Kidney (tissue), 14 donors: ENCODE results near the gene KRT82. TPM values are rescaled to one million over a fixed set of nuclear protein-coding genes. Genes with fewer than 3 reads are reported as not detected.

Experiments used
- DNase-seq, 5 donors: peaks; one replicate each; pipeline ENCODE4 v3.0.0-alpha.2; 2013 to 2020
- FAIRE-seq: peaks from 2 replicates; lab custom pipeline; 2012; peaks lifted over from hg19 to GRCh38; lab: Jason Lieb, UNC
- H3K27ac ChIP-seq, 2 donors: one replicate each; pipeline ENCODE4 v1.7.0; 2013; ENCODE audit warnings: low read depth in 2 of 2, low read length in 2 of 2, inconsistent platforms in 1 of 2
- H3K27me3 ChIP-seq: one replicate; pipeline ENCODE4 v1.7.1; 2013; ENCODE audit warnings: low read length, inconsistent platforms; ENCODE audit not compliant: control insufficient read depth, insufficient read depth
- H3K36me3 ChIP-seq, 3 donors: one replicate each; pipeline versions ENCODE4 v1.7.0 to v1.7.1; 2013; ENCODE audit warnings: low read length in 3 of 3, control low read depth in 1 of 3, inconsistent platforms in 1 of 3; ENCODE audit not compliant: insufficient read depth in 3 of 3, control insufficient read depth in 2 of 3
- H3K4me1 ChIP-seq, 3 donors: one replicate each; pipeline versions ENCODE4 v1.7.0 to v1.7.1; 2013; ENCODE audit warnings: low read length in 3 of 3, inconsistent platforms in 1 of 3, low read depth in 1 of 3; ENCODE audit not compliant: control insufficient read depth in 2 of 3, insufficient read depth in 2 of 3
- H3K4me3 ChIP-seq, 3 donors: one replicate each; pipeline versions ENCODE4 v1.7.0 to v1.8.1; 2013; ENCODE audit warnings: low read length in 3 of 3, control low read depth in 1 of 3, inconsistent platforms in 1 of 3
- H3K9ac ChIP-seq, 3 donors: one replicate each; pipeline versions ENCODE4 v1.7.0 to v1.7.1; 2013; ENCODE audit warnings: low read length in 3 of 3, control low read depth in 1 of 3, inconsistent platforms in 1 of 3
- H3K9me3 ChIP-seq, 3 donors: one replicate each; pipeline versions ENCODE4 v1.7.0 to v1.7.1; 2013; ENCODE audit warnings: low read length in 3 of 3, control low read depth in 1 of 3, inconsistent platforms in 1 of 3; ENCODE audit not compliant: control insufficient read depth in 2 of 3, insufficient read depth in 1 of 3
- CTCF ChIP-seq: IDR thresholded peaks from 3 replicates; pipeline ENCODE4 v1.5.1; 2012; ENCODE audit warnings: mild to moderate bottlenecking, moderate library complexity, borderline replicate concordance; ENCODE audit not compliant: insufficient read depth; ENCODE audit errors: extremely low read depth
- intact Hi-C: fragments of 100-400 bp; cut with DNase I; formaldehyde crosslinking; loops from one replicate; pipeline ENCODE4 v1.11.1; 2022
- polyA plus RNA-seq: library from polyadenylated mRNA; stranded (reverse); fragments of 350-450 nt; fragmentation: Illumina TruSeq; extraction: RNeasy Lipid Tissue Mini Kit (QIAGEN cat#74804); gene quantifications from one replicate; pipeline ENCODE4 v1.2.3, GENCODE V29; 2014; ENCODE audit warnings: low read depth, low replicate concordance; ENCODE audit not compliant: insufficient read depth
- total RNA-seq: library from RNA; stranded (reverse); fragmentation: NEBNext Ultra II Directional; extraction: Animal tissue kit (Norgen Biotek cat#: 25700); gene quantifications from one replicate; pipeline ENCODE4 v1.2.1, GENCODE V29; 2021
- donor health status: control.
- donor health status: control.
- donor health status: control.
- donor health status: control.
- donor health status: control.
- donor health status: DM: yes; HTN: yes; CAD: no.
- donor health status: Normal renal cell carcinoma (clear cell type).

KRT82 gene
- total and polyA plus RNA-seq, 2 donors from 2014 or later = not detected

- FAIRE-seq = no peak
- peak in 1 of 5 donors; percentile 2 for DNase-seq
- Histone ChIP-seq H3K4me3 (no peak overlapping the region), H3K27me3 (no peaks in the 10 kb centered on the region), H3K36me3 (no peaks in the 10 kb centered on the region), H3K9me3 (no peaks in the 10 kb centered on the region), H3K9ac (no peak overlapping the region), H3K4me1 (no peaks in the 10 kb centered on the region), H3K27ac (no peak overlapping the region)
- intact Hi-C loops = no loop called here
- TF ChIP-seq CTCF = no peak
Measured at GRCh38 chr12:52402377-52402776, 3.8 kb downstream of the KRT82 start.

GRCh38 chr12:52401926-52402325 lies 4.2 kb downstream of the KRT82 start:
- DNase-seq (peak in 1 of 5 donors; percentile 3), FAIRE-seq (no peak)
- TF ChIP-seq CTCF = no peak
- H3K27me3 ChIP-seq = no peaks in the 10 kb centered on the region
- no peak overlapping the region for H3K27ac ChIP-seq
- no peaks in the 10 kb centered on the region for H3K9me3 ChIP-seq
- no peak overlapping the region for H3K4me3 ChIP-seq
- intact Hi-C loops = no loop called here
- no peaks in the 10 kb centered on the region for H3K36me3 ChIP-seq
- H3K4me1 ChIP-seq = no peaks in the 10 kb centered on the region
- no peak overlapping the region for H3K9ac ChIP-seq

GRCh38 chr12:52401526-52401925 lies 4.6 kb downstream of the KRT82 start:
- no peak for FAIRE-seq
- no peak for TF ChIP-seq CTCF
- Histone ChIP-seq H3K27ac (no peak overlapping the region), H3K4me1 (no peaks in the 10 kb centered on the region), H3K4me3 (no peak overlapping the region), H3K36me3 (no peaks in the 10 kb centered on the region), H3K9ac (no peak overlapping the region), H3K27me3 (no peaks in the 10 kb centered on the region), H3K9me3 (no peaks in the 10 kb centered on the region)
- intact Hi-C loops = no loop called here
- DNase-seq = peak in 1 of 5 donors; percentile 9

GRCh38 chr12:52400906-52401305 lies 5.2 kb downstream of the KRT82 start:
- Histone ChIP-seq H3K9ac (no peak overlapping the region), H3K4me3 (no peak overlapping the region), H3K36me3 (no peaks in the 10 kb centered on the region), H3K4me1 (no peaks in the 10 kb centered on the region), H3K27me3 (no peaks in the 10 kb centered on the region), H3K9me3 (no peaks in the 10 kb centered on the region), H3K27ac (no peak overlapping the region)
- FAIRE-seq (no peak), DNase-seq (peak in 1 of 5 donors; percentile 59)
- no peak for TF ChIP-seq CTCF
- intact Hi-C loops = no loop called here
